Heart left ventricle (tissue), 13 donors: Measurements from ENCODE around the gene RPS24.

Experiments
- CTCF ChIP-seq, 12 donors: fragments of 200-600 bp; sonication (generic) in 4 of 12; IDR thresholded peaks; one replicate each; pipeline versions ENCODE4 v1.5.0 to v1.8.0; 2018 to 2022; ENCODE audit warnings: antibody characterized with exemption in 12 of 12, mild to moderate bottlenecking in 5 of 12
- POLR2A ChIP-seq, 2 donors: fragments of 450-650 bp; IDR thresholded peaks; one replicate each; pipeline ENCODE4 v1.6.1; 2017; ENCODE audit warnings: antibody characterized with exemption in 2 of 2, mild to moderate bottlenecking in 2 of 2, moderate library complexity in 2 of 2
- donor health status: ischemic (EF 13 %, LVEDD 7.1; RV severe dilation, severe dysfunction).
- donor health status: DM: no; HTN: yes; CAD: no.
- donor health status: DM: no; HTN: no; CAD: no.
- donor health status: ischemic (EF 25% LVEDD 6.9; RV normal size, moderate dysfunction).
- donor health status: ischemic (EF 25% LVEDD 5.7; RV mildly dilated, moderate dysfunction).
- donor health status: ischemic (EF 35%, LVEDD 5.7; RV mildly dilated, moderate dysfunction).
- donor health status: nonischemic (EF 11% LVEDD 7.7; RV severe dilation, severe dysfunction).
- donor health status: DM: yes; HTN: yes; CAD: no.
- donor health status: PGD.
- donor health status: ischemic (EF 29% LVEDD 5.4; RV normal size, mild dysfunction).
- donor health status: nonischemic (EF 23%, LVEDD 6.1; RV moderate dilation, normal function).

GRCh38 chr10:78013564-78013963 is 20.1 kb upstream of the RPS24 start:
- no peak for TF ChIP-seq CTCF (IDR thresholded peaks at IDR 0.05)
- no peak for TF ChIP-seq POLR2A (IDR thresholded peaks at IDR 0.05)
